ENCODE data around the gene LRRFIP2. TPM values are rescaled to one million over a fixed set of nuclear protein-coding genes. Genes with fewer than 3 reads are reported as not detected.

LRRFIP2 gene
- total RNA-seq, 6 donors from 2014 or later, result 45.9 to 106 (median 78.8) TPM

GRCh38 chr3:37097776-37098175 lies 76.6 kb downstream of the LRRFIP2 start:
- H3K27me3 ChIP-seq, result no peaks in the 10 kb centered on the region
- peaks cover 0 to 23% (median 11%) of the 10 kb centered on the region in 4 donors for H3K4me1 ChIP-seq

GRCh38 chr3:37096975-37097374 lies 77.4 kb downstream of the LRRFIP2 start:
- ATAC-seq (ENCODE audit: low FRiP score in 2 of 2) (no peak), DNase-seq (no peak)
- Histone ChIP-seq H3K9me3 (no peaks in the 10 kb centered on the region), H3K27ac (peak overlapping the region in 1 of 4 donors; percentile 35), H3K4me1 (peaks cover 0 to 23% (median 11%) of the 10 kb centered on the region in 4 donors), H3K27me3 (no peaks in the 10 kb centered on the region), H3K4me3 (no peak overlapping the region), H3K36me3 (peaks cover 0 to 12% (median 0%) of the 10 kb centered on the region in 4 donors)
- 60 to 76% methylated on average over 1 of the region's 1 CpG for WGBS, 2 donors
- TF ChIP-seq EP300 (IDR thresholded peaks at IDR 0.05), result no peak
- TF ChIP-seq POLR2AphosphoS5 (IDR thresholded peaks at IDR 0.05), result no peak
- no peak for TF ChIP-seq POLR2A (IDR thresholded peaks at IDR 0.05)
- TF ChIP-seq, protein P1, sequence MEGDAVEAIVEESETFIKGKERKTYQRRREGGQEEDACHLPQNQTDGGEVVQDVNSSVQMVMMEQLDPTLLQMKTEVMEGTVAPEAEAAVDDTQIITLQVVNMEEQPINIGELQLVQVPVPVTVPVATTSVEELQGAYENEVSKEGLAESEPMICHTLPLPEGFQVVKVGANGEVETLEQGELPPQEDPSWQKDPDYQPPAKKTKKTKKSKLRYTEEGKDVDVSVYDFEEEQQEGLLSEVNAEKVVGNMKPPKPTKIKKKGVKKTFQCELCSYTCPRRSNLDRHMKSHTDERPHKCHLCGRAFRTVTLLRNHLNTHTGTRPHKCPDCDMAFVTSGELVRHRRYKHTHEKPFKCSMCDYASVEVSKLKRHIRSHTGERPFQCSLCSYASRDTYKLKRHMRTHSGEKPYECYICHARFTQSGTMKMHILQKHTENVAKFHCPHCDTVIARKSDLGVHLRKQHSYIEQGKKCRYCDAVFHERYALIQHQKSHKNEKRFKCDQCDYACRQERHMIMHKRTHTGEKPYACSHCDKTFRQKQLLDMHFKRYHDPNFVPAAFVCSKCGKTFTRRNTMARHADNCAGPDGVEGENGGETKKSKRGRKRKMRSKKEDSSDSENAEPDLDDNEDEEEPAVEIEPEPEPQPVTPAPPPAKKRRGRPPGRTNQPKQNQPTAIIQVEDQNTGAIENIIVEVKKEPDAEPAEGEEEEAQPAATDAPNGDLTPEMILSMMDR (IDR thresholded peaks at IDR 0.05), result no peak

More at GRCh38 chr3:37097776-37098175, 76.6 kb downstream of the LRRFIP2 start:
- Histone ChIP-seq H3K9me3 (no peaks in the 10 kb centered on the region), H3K36me3 (peaks cover 0 to 12% (median 0%) of the 10 kb centered on the region in 4 donors), H3K4me3 (no peak overlapping the region), H3K27ac (peak overlapping the region in 1 of 4 donors; percentile 35)
- TF ChIP-seq EP300 (IDR thresholded peaks at IDR 0.05), result no peak
- no peak for TF ChIP-seq POLR2AphosphoS5 (IDR thresholded peaks at IDR 0.05)
- TF ChIP-seq, protein P1 (IDR thresholded peaks at IDR 0.05), result no peak
- TF ChIP-seq POLR2A (IDR thresholded peaks at IDR 0.05), result no peak
- ATAC-seq (ENCODE audit: low FRiP score in 2 of 2) (no peak), DNase-seq (no peak)

- DNase-seq (no peak), ATAC-seq (ENCODE audit: low FRiP score in 2 of 2) (peak in 1 of 2 donors; percentile 56)
- Histone ChIP-seq H3K36me3 (peaks cover 0 to 12% (median 0%) of the 10 kb centered on the region in 4 donors), H3K27me3 (no peaks in the 10 kb centered on the region), H3K4me1 (peaks cover 0 to 23% (median 11%) of the 10 kb centered on the region in 4 donors), H3K4me3 (no peak overlapping the region), H3K9me3 (no peaks in the 10 kb centered on the region), H3K27ac (peak overlapping the region in 2 of 4 donors; percentile 18 to 59)
- TF ChIP-seq EP300 (IDR thresholded peaks at IDR 0.05) (no peak), POLR2AphosphoS5 (IDR thresholded peaks at IDR 0.05) (no peak), POLR2A (IDR thresholded peaks at IDR 0.05) (no peak)
- TF ChIP-seq, protein P1 (IDR thresholded peaks at IDR 0.05), result no peak
- WGBS, 2 donors, result 24 to 37% methylated on average over 1 of the region's 1 CpG
These were observed 78.1 kb downstream of the LRRFIP2 start for GRCh38 chr3:37096288-37096687.

- no peaks in the 10 kb centered on the region for H3K27me3 ChIP-seq
- no peaks in the 10 kb centered on the region for H3K9me3 ChIP-seq
- peaks cover 0 to 29% (median 4%) of the 10 kb centered on the region in 4 donors for H3K36me3 ChIP-seq
- peak overlapping the region in 1 of 4 donors; percentile 46 for H3K27ac ChIP-seq
- DNase-seq, result no peak
- TF ChIP-seq, protein P1 (IDR thresholded peaks at IDR 0.05), result no peak
- TF ChIP-seq POLR2AphosphoS5 (IDR thresholded peaks at IDR 0.05) (no peak), POLR2A (IDR thresholded peaks at IDR 0.05) (no peak), EP300 (IDR thresholded peaks at IDR 0.05) (no peak)
- WGBS, 2 donors, result 62 to 65% methylated on average over 3 of the region's 3 CpGs
- no peak overlapping the region for H3K4me3 ChIP-seq
- ATAC-seq (ENCODE audit: low FRiP score in 2 of 2), result no peak
- H3K4me1 ChIP-seq, result peaks cover 0 to 23% (median 11%) of the 10 kb centered on the region in 4 donors
These were observed 79.7 kb downstream of the LRRFIP2 start for GRCh38 chr3:37094636-37095035.

DNA sequence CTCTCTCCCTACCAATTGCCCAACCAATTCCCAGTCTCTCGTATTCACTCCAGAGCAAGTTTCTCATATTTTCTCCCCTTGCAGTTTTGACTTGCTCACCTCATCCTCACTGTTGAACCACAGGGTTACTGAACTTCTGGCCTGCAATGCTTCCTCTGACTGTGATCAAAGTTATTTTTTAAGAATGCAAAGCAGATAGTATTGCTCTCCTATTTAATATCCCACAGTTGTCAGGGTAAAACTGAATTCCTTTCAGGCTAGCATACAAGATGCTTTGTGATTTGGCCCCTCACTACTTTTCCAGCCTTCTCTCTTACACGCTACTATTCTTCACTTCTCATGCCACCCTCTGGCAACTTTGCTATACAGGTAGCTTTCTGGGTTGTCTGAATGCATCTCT lies 80.9 kb downstream of the LRRFIP2 start:
- no peak for ATAC-seq (ENCODE audit: low FRiP score in 2 of 2)
- WGBS, 2 donors, result 80 to 89% methylated on average over 2 of the region's 2 CpGs
- Histone ChIP-seq H3K9me3 (no peaks in the 10 kb centered on the region), H3K4me1 (peaks cover 0 to 23% (median 11%) of the 10 kb centered on the region in 4 donors), H3K27ac (no peak overlapping the region), H3K4me3 (no peak overlapping the region), H3K36me3 (peaks cover 0 to 30% (median 4%) of the 10 kb centered on the region in 4 donors), H3K27me3 (no peaks in the 10 kb centered on the region)
- DNase-seq, result no peak
- TF ChIP-seq, protein P1 (IDR thresholded peaks at IDR 0.05), result no peak
- TF ChIP-seq POLR2A (IDR thresholded peaks at IDR 0.05) (no peak), EP300 (IDR thresholded peaks at IDR 0.05) (no peak), POLR2AphosphoS5 (IDR thresholded peaks at IDR 0.05) (no peak)

All from upper lobe of left lung (tissue), 6 donors.